ENCODE results near the gene RCAN1.

RCAN1 gene

GRCh38 chr21:34651642-34652041, 36.7 kb upstream of the RCAN1 start:
- Histone ChIP-seq H3K36me3 (ENCODE audit: control insufficient read depth, low read length) (no peaks in the 10 kb centered on the region), H3K4me1 (ENCODE audit: control insufficient read depth, low read length) (no peaks in the 10 kb centered on the region), H3K4me2 (ENCODE audit: low read length) (no peak overlapping the region)

GRCh38 chr21:34650861-34651431, 36.0 kb upstream of the RCAN1 start:
- Histone ChIP-seq H3K79me2 (ENCODE audit: control insufficient read depth, low read length) (no peaks in the 10 kb centered on the region), H3K9me2 (replicated peaks; ENCODE audit: control insufficient read depth, low read length) (no peaks in the 10 kb centered on the region), H3F3A (ENCODE audit: control insufficient read depth, insufficient read depth) (no peaks in the 10 kb centered on the region), H3K4me3 (ENCODE audit: low read length) (no peak overlapping the region), H3K36me3 (ENCODE audit: control insufficient read depth, low read length) (no peaks in the 10 kb centered on the region), H4K20me1 (ENCODE audit: control insufficient read depth, insufficient read depth, low read depth, low read length) (no peaks in the 10 kb centered on the region), H3K9me3 (ENCODE audit: control insufficient read depth, insufficient read depth, low read length) (no peaks in the 10 kb centered on the region), H3K27me3 (ENCODE audit: control insufficient read depth, low read length) (peaks cover 6% of the 10 kb centered on the region), H3K27ac (ENCODE audit: low read depth, low read length) (no peak overlapping the region), H3K4me1 (ENCODE audit: control insufficient read depth, low read length) (no peaks in the 10 kb centered on the region), H3K4me2 (ENCODE audit: low read length) (no peak overlapping the region)
- TF ChIP-seq CTCF (IDR thresholded peaks at IDR 0.05; ENCODE audit: low read depth, low read length, poor library complexity, severe bottlenecking) (no peak), EZH2phosphoT487 (IDR thresholded peaks at IDR 0.05; ENCODE audit: borderline replicate concordance, low read length) (no peak)

More at GRCh38 chr21:34651642-34652041, 36.7 kb upstream of the RCAN1 start:
- Histone ChIP-seq H3K27ac (ENCODE audit: low read depth, low read length) (no peak overlapping the region), H3K4me3 (ENCODE audit: low read length) (no peak overlapping the region), H4K20me1 (ENCODE audit: control insufficient read depth, insufficient read depth, low read depth, low read length) (no peaks in the 10 kb centered on the region), H3F3A (ENCODE audit: control insufficient read depth, insufficient read depth) (no peaks in the 10 kb centered on the region), H3K9me2 (replicated peaks; ENCODE audit: control insufficient read depth, low read length) (no peaks in the 10 kb centered on the region), H3K9me3 (ENCODE audit: control insufficient read depth, insufficient read depth, low read length) (no peaks in the 10 kb centered on the region), H3K27me3 (ENCODE audit: control insufficient read depth, low read length) (peaks cover 6% of the 10 kb centered on the region), H3K79me2 (ENCODE audit: control insufficient read depth, low read length) (no peaks in the 10 kb centered on the region)
- no peak for TF ChIP-seq EZH2phosphoT487 (IDR thresholded peaks at IDR 0.05; ENCODE audit: borderline replicate concordance, low read length)
- TF ChIP-seq CTCF (IDR thresholded peaks at IDR 0.05; ENCODE audit: low read depth, low read length, poor library complexity, severe bottlenecking) = no peak

- TF ChIP-seq CTCF (IDR thresholded peaks at IDR 0.05; ENCODE audit: low read depth, low read length, poor library complexity, severe bottlenecking) (no peak), EZH2phosphoT487 (IDR thresholded peaks at IDR 0.05; ENCODE audit: borderline replicate concordance, low read length) (no peak)
- Histone ChIP-seq H3K79me2 (ENCODE audit: control insufficient read depth, low read length) (no peaks in the 10 kb centered on the region), H3K36me3 (ENCODE audit: control insufficient read depth, low read length) (no peaks in the 10 kb centered on the region), H3K27ac (ENCODE audit: low read depth, low read length) (no peak overlapping the region), H3K27me3 (ENCODE audit: control insufficient read depth, low read length) (peaks cover 6% of the 10 kb centered on the region), H3K9me3 (ENCODE audit: control insufficient read depth, insufficient read depth, low read length) (no peaks in the 10 kb centered on the region), H3K4me1 (ENCODE audit: control insufficient read depth, low read length) (no peaks in the 10 kb centered on the region), H3K4me2 (ENCODE audit: low read length) (no peak overlapping the region), H3F3A (ENCODE audit: control insufficient read depth, insufficient read depth) (no peaks in the 10 kb centered on the region), H3K4me3 (ENCODE audit: low read length) (no peak overlapping the region), H3K9me2 (replicated peaks; ENCODE audit: control insufficient read depth, low read length) (no peaks in the 10 kb centered on the region), H4K20me1 (ENCODE audit: control insufficient read depth, insufficient read depth, low read depth, low read length) (no peaks in the 10 kb centered on the region)
These were observed 34.5 kb upstream of the RCAN1 start for GRCh38 chr21:34649400-34649799.
